PC-9 (cell line): Measurements from ENCODE around the gene ANKLE2.

ENCODE experiments used
- EZH2 ChIP-seq: fragments of 200-600 bp; sonication (generic); IDR thresholded peaks from 2 replicates; pipeline ENCODE4 v1.8.0; 2017; ENCODE audit warnings: antibody characterized with exemption, low read depth
- TF ChIP-seq, protein P1 (sequence below): fragments of 200-600 bp; sonication (generic); conservative IDR thresholded peaks from 2 replicates; pipeline ENCODE4 v1.6.1; 2017; ENCODE audit warnings: mixed run types, antibody characterized with exemption, mild to moderate bottlenecking, moderate library complexity

DNA sequence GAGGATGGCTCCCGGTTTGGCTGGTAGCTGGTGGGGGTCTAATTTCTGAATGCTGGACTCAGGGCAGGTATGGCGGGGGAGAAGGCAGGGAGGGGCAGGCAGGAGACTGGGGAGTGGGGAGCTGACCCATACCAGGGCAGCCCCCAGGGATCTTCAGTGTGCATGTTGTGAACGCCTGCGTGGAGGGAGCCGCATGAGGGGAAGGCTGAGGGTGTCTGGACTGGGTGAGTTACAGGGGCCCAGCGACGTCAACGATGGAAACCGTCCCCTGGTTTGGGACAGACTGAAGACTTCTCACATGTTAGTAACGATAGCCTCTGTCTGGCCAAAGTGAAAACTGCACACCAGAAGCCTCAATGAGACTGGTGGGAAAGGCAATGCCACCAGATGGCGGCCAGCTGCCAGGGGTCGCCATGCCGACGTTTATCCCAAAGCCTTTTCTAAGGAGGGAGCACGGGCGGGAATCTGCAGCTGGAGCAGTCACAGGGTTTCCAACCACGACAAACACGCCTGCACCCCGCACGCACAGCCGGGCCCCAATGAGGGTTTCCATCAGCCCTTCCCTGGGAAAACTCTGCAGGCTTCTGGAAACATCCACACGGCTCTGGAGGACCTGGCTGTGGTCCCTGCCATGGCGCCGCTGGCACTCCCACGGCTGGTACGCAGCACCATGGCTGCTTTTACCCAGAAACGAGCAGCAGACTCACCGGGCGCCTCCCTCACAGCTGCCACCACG lies 37.0 kb downstream of the ANKLE2 start:
- TF ChIP-seq, protein P1, sequence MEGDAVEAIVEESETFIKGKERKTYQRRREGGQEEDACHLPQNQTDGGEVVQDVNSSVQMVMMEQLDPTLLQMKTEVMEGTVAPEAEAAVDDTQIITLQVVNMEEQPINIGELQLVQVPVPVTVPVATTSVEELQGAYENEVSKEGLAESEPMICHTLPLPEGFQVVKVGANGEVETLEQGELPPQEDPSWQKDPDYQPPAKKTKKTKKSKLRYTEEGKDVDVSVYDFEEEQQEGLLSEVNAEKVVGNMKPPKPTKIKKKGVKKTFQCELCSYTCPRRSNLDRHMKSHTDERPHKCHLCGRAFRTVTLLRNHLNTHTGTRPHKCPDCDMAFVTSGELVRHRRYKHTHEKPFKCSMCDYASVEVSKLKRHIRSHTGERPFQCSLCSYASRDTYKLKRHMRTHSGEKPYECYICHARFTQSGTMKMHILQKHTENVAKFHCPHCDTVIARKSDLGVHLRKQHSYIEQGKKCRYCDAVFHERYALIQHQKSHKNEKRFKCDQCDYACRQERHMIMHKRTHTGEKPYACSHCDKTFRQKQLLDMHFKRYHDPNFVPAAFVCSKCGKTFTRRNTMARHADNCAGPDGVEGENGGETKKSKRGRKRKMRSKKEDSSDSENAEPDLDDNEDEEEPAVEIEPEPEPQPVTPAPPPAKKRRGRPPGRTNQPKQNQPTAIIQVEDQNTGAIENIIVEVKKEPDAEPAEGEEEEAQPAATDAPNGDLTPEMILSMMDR: no peak
- TF ChIP-seq EZH2: no peak
